Lower leg skin (tissue), 3 donors: Measurements from ENCODE around the gene RBBP5.

Experiments used
- CTCF ChIP-seq, 3 donors: fragments of 450-650 bp; IDR thresholded peaks; one replicate each; pipeline ENCODE4 v1.5.1; 2016; ENCODE audit warnings: antibody characterized with exemption in 3 of 3, mild to moderate bottlenecking in 3 of 3, moderate library complexity in 2 of 3
- POLR2A ChIP-seq, 2 donors: fragments of 450-650 bp; IDR thresholded peaks; one replicate each; pipeline ENCODE4 v1.6.1; 2016 to 2017; ENCODE audit warnings: antibody characterized with exemption in 2 of 2, mild to moderate bottlenecking in 1 of 2, moderate library complexity in 1 of 2

GRCh38 chr1:205045146-205045545 is 76.6 kb downstream of the RBBP5 start:
- no peak for TF ChIP-seq CTCF (IDR thresholded peaks at IDR 0.05)
- no peak for TF ChIP-seq POLR2A (IDR thresholded peaks at IDR 0.05)
